Measurements from ENCODE around the gene PPP1R15B. TPM values are rescaled to one million over a fixed set of nuclear protein-coding genes. Genes with fewer than 3 reads are reported as not detected.

Gene PPP1R15B
- 47.7 TPM for total RNA-seq
- long read RNA-seq, full-length matches to known transcripts, result 43 of 45 reads
- long read RNA-seq, partial matches to known transcripts, result 0 of 45 reads
- long read RNA-seq, other reads (novel, unspliced or antisense), result 2 of 45 reads

- Histone ChIP-seq H3K4me1 (peaks cover 8% of the 10 kb centered on the region), H3K36me3 (peaks cover 10% of the 10 kb centered on the region), H3K27ac (peak within 1 kb of the TSS; percentile 99), H3K9me3 (no peaks in the 10 kb centered on the region), H3K27me3 (no peaks in the 10 kb centered on the region), H3K4me3 (peak within 1 kb of the TSS; percentile 90)
- no peak for TF ChIP-seq CTCF (IDR thresholded peaks at IDR 0.05)
- intact Hi-C loops (cut with DNase I), result no loop called here
- peak; percentile 98 for DNase-seq
- peak; percentile 95 for ATAC-seq
Measured at GRCh38 chr1:204411451-204412204, at the start of gene PPP1R15B. TSS of gene PPP1R15B (minus strand) at chr1:204411817. CDS start at chr1:204411411, 406 bp downstream.

- H3K9me3 ChIP-seq, result no peaks in the 10 kb centered on the region
- no peak for TF ChIP-seq CTCF (IDR thresholded peaks at IDR 0.05)
- intact Hi-C loops (cut with DNase I), result no loop called here
- H3K27me3 ChIP-seq, result no peaks in the 10 kb centered on the region
- peaks cover 46% of the 10 kb centered on the region for H3K4me1 ChIP-seq
- peak overlapping the region; percentile 63 for H3K27ac ChIP-seq
- DNase-seq (no peak), ATAC-seq (no peak)
- H3K36me3 ChIP-seq, result peaks cover 38% of the 10 kb centered on the region
- no peak overlapping the region for H3K4me3 ChIP-seq
Measured at GRCh38 chr1:204460346-204460745, 48.7 kb upstream of the PPP1R15B start.

GRCh38 chr1:204459706-204460105 lies 48.1 kb upstream of the PPP1R15B start:
- Histone ChIP-seq H3K4me1 (peaks cover 40% of the 10 kb centered on the region), H3K4me3 (no peak overlapping the region), H3K36me3 (peaks cover 41% of the 10 kb centered on the region), H3K27ac (peak overlapping the region; percentile 37), H3K9me3 (no peaks in the 10 kb centered on the region), H3K27me3 (no peaks in the 10 kb centered on the region)
- DNase-seq (no peak), ATAC-seq (no peak)
- no peak for TF ChIP-seq CTCF (IDR thresholded peaks at IDR 0.05)
- intact Hi-C loops (cut with DNase I), result no loop called here

- H3K27ac ChIP-seq, result no peak overlapping the region
- no peak for ATAC-seq
Measured at GRCh38 chr1:204457666-204458065, 46.0 kb upstream of the PPP1R15B start.

GRCh38 chr1:204456826-204457442 lies 45.3 kb upstream of the PPP1R15B start:
- no peak overlapping the region for H3K27ac ChIP-seq
- H3K4me3 ChIP-seq, result no peak overlapping the region
- DNase-seq, result no peak
- H3K4me1 ChIP-seq, result peaks cover 16% of the 10 kb centered on the region
- no peak for TF ChIP-seq CTCF (IDR thresholded peaks at IDR 0.05)
- ATAC-seq, result peak; percentile 7
- H3K27me3 ChIP-seq, result no peaks in the 10 kb centered on the region
- H3K9me3 ChIP-seq, result no peaks in the 10 kb centered on the region
- intact Hi-C loops (cut with DNase I), result no loop called here
- H3K36me3 ChIP-seq, result peaks cover 60% of the 10 kb centered on the region

More at GRCh38 chr1:204457666-204458065, 46.0 kb upstream of the PPP1R15B start:
- peaks cover 54% of the 10 kb centered on the region for H3K36me3 ChIP-seq
- intact Hi-C loops (cut with DNase I), result no loop called here
- no peaks in the 10 kb centered on the region for H3K27me3 ChIP-seq
- no peak for DNase-seq
- H3K4me1 ChIP-seq, result peaks cover 22% of the 10 kb centered on the region
- no peak for TF ChIP-seq CTCF (IDR thresholded peaks at IDR 0.05)
- no peaks in the 10 kb centered on the region for H3K9me3 ChIP-seq
- H3K4me3 ChIP-seq, result no peak overlapping the region

Data from upper lobe of right lung (tissue), 1 donor.